WERI-Rb-1 (cell line): ENCODE data around the gene ITPKA.

Source experiments
- DNase-seq: peaks from one replicate; pipeline ENCODE4 v3.0.0-alpha.2; 2020
- H3K27ac ChIP-seq: fragments of 250-450 bp; sonication (Bioruptor Pico); 2 replicates; pipeline ENCODE4 v1.5.1; 2020; ENCODE audit warnings: mild to moderate bottlenecking, moderate library complexity
- H3K27me3 ChIP-seq: fragments of 250-450 bp; sonication (Bioruptor Pico); 2 replicates; pipeline ENCODE4 v1.5.1; 2021; ENCODE audit warnings: mild to moderate bottlenecking, low read depth, moderate library complexity; ENCODE audit not compliant: insufficient read depth, severe bottlenecking
- H3K36me3 ChIP-seq: fragments of 250-450 bp; sonication (Bioruptor Pico); 2 replicates; pipeline ENCODE4 v1.5.1; 2020; ENCODE audit warnings: mild to moderate bottlenecking, moderate library complexity
- H3K4me3 ChIP-seq: 2 replicates; pipeline ENCODE4 v1.5.1; 2011; ENCODE audit warnings: low read depth, mild to moderate bottlenecking, control low read depth, low read length
- H3K9me3 ChIP-seq: fragments of 250-450 bp; sonication (Bioruptor Pico); 2 replicates; pipeline ENCODE4 v1.5.1; 2021; ENCODE audit warnings: mild to moderate bottlenecking, moderate library complexity; ENCODE audit not compliant: severe bottlenecking
- TF ChIP-seq, protein P1 (sequence below): IDR thresholded peaks from 2 replicates; pipeline ENCODE4 v1.5.1; 2011; ENCODE audit warnings: low read depth, mild to moderate bottlenecking, control low read depth, inconsistent platforms, low read length

The ITPKA gene

DNA sequence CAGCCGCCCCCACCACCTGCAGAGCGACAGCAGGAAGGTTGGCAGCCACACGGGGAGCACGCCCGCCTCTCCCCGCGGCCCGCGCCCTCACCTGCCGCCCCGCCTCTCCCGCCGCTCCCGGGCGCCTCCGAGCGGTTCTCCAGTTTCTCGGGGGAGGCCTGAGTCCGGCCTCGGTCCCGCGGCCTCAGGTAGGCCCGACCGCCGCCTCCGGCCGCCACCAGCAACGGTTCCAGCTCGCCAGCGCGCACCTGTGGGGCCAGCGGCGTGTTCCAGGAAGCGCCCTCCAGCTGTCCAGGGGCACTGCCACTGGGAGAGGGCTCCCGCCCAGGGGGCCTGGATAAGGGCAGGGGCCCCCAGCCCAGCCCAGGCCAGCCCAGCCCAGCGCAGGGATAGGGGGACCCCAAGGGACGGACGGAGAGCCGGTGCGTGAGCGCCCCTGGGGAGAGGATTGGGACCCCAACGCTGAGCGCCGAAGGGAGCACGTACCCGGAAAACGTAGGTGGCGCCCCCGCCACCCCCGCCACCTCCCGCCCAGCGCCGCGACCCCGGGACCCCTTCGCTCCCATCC lies 17.7 kb downstream of the ITPKA start:
- H3K9me3 ChIP-seq = no peaks in the 10 kb centered on the region
- no peak for DNase-seq
- H3K36me3 ChIP-seq = no peaks in the 10 kb centered on the region
- H3K27ac ChIP-seq = no peak overlapping the region
- no peaks in the 10 kb centered on the region for H3K27me3 ChIP-seq
- TF ChIP-seq, protein P1, sequence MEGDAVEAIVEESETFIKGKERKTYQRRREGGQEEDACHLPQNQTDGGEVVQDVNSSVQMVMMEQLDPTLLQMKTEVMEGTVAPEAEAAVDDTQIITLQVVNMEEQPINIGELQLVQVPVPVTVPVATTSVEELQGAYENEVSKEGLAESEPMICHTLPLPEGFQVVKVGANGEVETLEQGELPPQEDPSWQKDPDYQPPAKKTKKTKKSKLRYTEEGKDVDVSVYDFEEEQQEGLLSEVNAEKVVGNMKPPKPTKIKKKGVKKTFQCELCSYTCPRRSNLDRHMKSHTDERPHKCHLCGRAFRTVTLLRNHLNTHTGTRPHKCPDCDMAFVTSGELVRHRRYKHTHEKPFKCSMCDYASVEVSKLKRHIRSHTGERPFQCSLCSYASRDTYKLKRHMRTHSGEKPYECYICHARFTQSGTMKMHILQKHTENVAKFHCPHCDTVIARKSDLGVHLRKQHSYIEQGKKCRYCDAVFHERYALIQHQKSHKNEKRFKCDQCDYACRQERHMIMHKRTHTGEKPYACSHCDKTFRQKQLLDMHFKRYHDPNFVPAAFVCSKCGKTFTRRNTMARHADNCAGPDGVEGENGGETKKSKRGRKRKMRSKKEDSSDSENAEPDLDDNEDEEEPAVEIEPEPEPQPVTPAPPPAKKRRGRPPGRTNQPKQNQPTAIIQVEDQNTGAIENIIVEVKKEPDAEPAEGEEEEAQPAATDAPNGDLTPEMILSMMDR = no peak
- H3K4me3 ChIP-seq = no peak overlapping the region

DNA sequence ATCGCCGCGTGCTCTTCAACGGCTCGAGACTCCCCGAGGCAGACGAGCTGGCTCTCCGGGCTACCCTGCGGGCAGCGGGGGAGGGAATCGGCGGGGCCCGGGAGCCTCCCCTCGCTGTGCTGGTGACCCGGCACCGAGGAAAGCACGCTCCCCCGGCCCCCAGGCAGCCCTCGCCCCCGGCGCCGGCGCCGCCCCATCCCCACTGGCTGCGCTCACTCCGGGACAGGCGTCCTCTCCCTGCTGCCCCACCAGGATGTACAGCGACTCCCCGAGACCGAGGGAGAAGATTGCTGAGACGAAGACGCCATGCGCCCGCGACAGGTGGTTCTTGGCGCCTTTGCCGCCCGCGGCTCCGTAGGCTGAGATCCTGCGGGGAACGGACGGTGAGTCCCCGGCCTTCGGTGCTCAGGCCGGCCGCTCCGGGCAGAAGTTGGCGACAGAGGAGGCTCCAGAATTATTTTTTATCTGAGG lies 18.3 kb downstream of the ITPKA start:
- TF ChIP-seq, protein P1 = no peak
- DNase-seq = no peak
- no peak overlapping the region for H3K4me3 ChIP-seq
- H3K36me3 ChIP-seq = no peaks in the 10 kb centered on the region
- H3K27ac ChIP-seq = no peak overlapping the region
- H3K27me3 ChIP-seq = no peaks in the 10 kb centered on the region
- no peaks in the 10 kb centered on the region for H3K9me3 ChIP-seq

DNA sequence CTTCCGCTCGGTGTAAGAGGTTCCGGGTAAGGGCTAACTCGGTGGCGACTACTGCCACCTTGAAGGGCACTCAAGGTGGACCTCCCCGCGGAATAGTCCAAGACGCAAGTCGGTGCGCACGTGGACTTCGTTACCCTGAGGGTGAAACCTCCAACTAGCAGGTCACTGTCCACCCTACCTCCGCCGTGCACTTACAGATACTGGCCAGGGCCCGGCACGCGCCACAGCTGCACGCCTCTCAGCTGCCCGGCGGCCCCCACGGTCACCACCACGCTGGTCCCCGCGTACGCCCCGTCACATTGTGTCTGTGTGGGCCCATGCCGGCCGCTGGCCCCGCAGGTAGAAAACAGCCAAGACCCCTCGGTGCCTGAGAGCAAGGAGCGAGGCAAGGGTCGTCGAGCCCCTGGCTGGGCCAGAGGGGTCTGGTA lies 18.9 kb downstream of the ITPKA start:
- Histone ChIP-seq H3K4me3 (peak overlapping the region; percentile 86; the same call in 1 of the 2 replicates), H3K27me3 (no peaks in the 10 kb centered on the region), H3K9me3 (no peaks in the 10 kb centered on the region), H3K27ac (no peak overlapping the region), H3K36me3 (no peaks in the 10 kb centered on the region; the same call in 1 of the 2 replicates)
- no peak for DNase-seq
- TF ChIP-seq, protein P1 = no peak

DNA sequence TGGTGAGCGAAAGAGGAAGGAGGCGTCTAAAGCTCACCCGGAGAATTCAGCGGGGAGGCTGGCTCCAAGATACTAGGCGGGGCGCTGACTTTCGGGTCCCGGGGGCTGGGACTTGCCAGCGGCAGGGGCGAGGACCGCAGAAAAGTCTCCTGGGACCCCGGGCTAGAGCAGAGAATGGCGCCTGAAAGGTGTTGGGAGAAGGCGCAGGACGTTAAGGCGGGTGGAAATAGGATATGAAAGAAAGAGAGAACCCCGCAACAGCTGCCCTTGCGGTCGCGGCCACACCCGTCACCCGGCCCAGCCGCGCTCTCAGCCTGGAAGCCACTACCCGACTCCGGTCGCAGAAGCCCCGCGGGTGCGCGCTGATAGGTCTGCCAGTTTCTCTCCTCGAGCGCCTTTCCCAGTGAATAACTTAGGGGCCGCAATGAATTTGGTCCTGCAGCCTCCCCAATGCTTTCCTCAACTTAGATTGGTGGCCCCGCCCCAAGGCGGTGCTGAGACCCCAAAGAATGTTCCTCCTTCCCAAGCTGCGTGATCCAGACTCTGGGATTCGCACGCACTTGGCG lies 19.3 kb downstream of the ITPKA start:
- H3K4me3 ChIP-seq = peak overlapping the region; percentile 86
- TF ChIP-seq, protein P1 = no peak
- no peaks in the 10 kb centered on the region for H3K27me3 ChIP-seq
- DNase-seq = peak; percentile 24
- H3K27ac ChIP-seq = peak overlapping the region; percentile 30; the same call in 1 of the 2 replicates
- H3K36me3 ChIP-seq = peaks cover 3% of the 10 kb centered on the region; the same call in 1 of the 2 replicates
- H3K9me3 ChIP-seq = no peaks in the 10 kb centered on the region

DNA sequence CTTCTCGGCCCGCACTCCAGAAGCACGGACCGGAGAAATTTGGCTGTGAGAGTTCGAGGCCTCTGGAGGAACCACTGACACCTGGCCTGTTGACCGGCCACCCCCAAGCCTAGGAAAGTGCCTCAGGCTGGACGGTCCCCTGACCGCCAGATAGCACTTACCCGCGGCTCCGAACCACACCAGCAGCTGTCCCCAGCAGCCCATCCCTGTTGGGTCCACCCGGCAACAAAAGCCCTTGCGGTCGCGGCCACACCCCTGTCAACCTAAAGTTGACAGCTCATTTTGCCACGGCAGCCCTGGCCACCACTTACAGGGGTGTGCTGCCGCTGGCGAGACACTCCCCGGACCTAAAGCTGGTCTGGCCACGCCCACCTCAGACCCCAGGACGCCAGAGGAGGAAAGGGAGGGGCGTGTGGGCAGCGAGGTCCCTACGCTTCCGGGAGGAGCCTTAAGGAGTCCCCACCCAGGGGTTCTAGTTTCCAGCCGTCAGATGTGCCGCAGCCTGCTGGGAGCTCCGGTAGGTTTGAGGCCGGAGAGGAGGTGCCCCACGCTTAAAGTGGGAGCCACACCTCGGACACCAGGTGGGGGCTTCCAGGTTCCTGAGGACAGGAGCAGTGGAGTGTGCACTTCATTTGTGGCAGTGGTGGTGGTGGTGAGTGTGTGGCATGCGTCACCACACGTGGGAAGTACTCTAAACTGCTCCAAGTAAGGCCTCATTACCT lies 20.0 kb downstream of the ITPKA start, which contains the start of gene LTK:
LTK (minus strand) TSS at position 322 of the 722 bp plus-strand sequence; CDS start at position 204, 118 bp downstream.
- Histone ChIP-seq H3K27me3 (no peaks in the 10 kb centered on the region), H3K36me3 (peaks cover 3% of the 10 kb centered on the region; the same call in 1 of the 2 replicates), H3K9me3 (no peaks in the 10 kb centered on the region), H3K27ac (peak within 1 kb of the TSS; percentile 30; the same call in 1 of the 2 replicates), H3K4me3 (peak within 1 kb of the TSS; percentile 86)
- TF ChIP-seq, protein P1 = no peak
- peak; percentile 91 for DNase-seq
